ENCODE results near the gene SH3BP2.

Gene SH3BP2

GRCh38 chr4:2878346-2878745 is 85.5 kb downstream of the SH3BP2 start:
- no peak for DNase-seq (ENCODE audit: low read depth in 3 of 3)

DNA sequence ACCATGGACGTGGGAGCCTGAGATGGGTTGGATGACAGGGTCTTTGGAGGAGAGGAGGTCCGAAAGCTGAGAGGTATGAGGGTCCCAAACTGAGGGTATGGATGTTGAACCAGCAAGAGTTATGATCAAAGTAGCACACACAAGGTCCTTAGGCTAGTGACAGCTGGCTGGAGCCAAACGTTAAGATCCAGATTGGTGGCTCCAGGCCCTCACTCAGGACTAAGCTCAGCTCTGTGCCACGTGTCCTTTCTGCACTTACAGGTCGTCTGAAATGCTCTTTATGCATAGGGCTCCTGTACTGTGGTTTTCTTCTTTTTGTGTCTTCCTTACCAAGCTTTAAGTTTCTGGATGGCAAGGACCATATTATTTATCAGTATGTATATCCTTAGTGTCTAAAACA is 86.1 kb downstream of the SH3BP2 start:
- no peak for DNase-seq (ENCODE audit: low read depth in 3 of 3)

DNA sequence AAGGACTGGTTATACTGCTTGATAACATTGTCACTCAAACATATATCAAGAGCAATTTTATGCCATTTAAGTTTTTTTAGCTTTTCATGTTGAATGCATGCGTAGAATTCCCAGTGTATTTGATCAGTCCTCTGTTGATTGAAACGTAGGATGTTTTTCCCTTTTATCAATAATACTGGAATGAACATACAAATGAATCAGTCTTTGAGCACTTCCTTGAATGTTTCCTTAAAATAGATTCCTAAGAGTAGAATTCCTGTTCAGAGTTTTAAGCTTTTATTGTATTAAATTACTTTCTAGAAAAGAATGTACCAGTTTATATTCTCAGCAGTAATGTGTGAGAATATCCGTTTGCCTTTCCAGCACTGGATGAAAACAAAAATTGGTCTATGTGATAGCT is 88.5 kb downstream of the SH3BP2 start:
- no peak for DNase-seq (ENCODE audit: low read depth in 3 of 3)

DNA sequence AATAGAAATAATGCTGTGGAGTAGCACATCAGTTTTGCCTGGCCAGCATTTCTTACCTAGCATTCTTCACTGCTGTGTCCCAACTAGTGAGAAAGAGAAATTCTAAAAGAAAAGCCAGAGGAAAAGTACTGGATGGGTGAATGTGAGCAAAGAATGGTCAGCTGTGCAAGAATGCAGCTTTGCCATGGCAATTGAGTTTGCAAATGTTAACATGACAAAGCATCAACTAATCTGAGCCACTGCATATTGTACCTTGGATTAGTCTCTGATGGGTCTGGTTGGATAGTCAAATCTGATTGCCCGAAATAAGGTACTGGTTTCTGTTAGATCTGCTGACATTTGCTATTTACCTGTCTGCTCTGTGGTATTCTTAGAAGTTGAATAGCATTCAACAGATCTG is 89.5 kb downstream of the SH3BP2 start:
- no peak for DNase-seq (ENCODE audit: low read depth in 3 of 3)

- no peak for DNase-seq (ENCODE audit: low read depth in 3 of 3)
These were observed 93.3 kb downstream of the SH3BP2 start for GRCh38 chr4:2886161-2886560.

GRCh38 chr4:2886622-2887021 is 93.7 kb downstream of the SH3BP2 start:
- DNase-seq (ENCODE audit: low read depth in 3 of 3) = no peak

GRCh38 chr4:2887343-2887742 is 94.5 kb downstream of the SH3BP2 start:
- DNase-seq (ENCODE audit: low read depth in 3 of 3) = no peak

DNA sequence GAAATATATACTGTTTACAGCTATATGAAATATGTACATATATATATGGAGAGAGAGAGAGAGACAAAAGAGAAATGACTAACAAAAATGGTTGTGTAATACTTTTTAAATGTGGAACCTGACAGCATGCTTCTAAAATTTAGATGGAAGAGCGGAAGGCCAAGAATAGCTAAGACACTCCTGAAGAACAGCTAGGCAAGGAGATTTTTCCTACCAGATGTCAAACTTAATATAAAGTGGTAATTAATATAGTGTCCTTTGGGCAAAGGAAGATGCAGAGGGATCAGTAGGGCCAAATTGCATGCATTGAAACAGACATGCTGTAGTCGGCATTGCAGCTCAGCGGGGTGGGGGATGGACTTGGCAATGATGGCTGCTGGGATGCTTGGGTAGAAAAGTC is 96.0 kb downstream of the SH3BP2 start:
- no peak for DNase-seq (ENCODE audit: low read depth in 3 of 3)
